ENCODE results near the gene SCARF1.

SCARF1 gene

GRCh38 chr17:1627982-1628855 is 17.3 kb downstream of the SCARF1 start, which contains the start of gene SLC43A2:
TSS of gene SLC43A2 (minus strand) at chr17:1628834. CDS start at chr17:1627874, 960 bp downstream.
- FAIRE-seq (peak; percentile 98), DNase-seq (ENCODE audit: insufficient read length, low spot score) (peak; percentile 95)
- TF ChIP-seq SPI1 (IDR thresholded peaks at IDR 0.05; ENCODE audit: low read depth, low read length) (peak; percentile 9; the same call in 1 of the 2 replicates), POU2F2 (IDR thresholded peaks at IDR 0.05; ENCODE audit: low read depth, low read length) (no peak)

GRCh38 chr17:1627182-1627981 is 18.1 kb downstream of the SCARF1 start:
- FAIRE-seq: peak; percentile 88
- TF ChIP-seq SPI1 (IDR thresholded peaks at IDR 0.05; ENCODE audit: low read depth, low read length) (peak; percentile 96), PAX5 (IDR thresholded peaks at IDR 0.05; ENCODE audit: insufficient read depth, low read length, severe bottlenecking) (no peak)
- DNase-seq (ENCODE audit: insufficient read length, low spot score): no peak

GRCh38 chr17:1626333-1626732 is 19.2 kb downstream of the SCARF1 start:
- FAIRE-seq (no peak), DNase-seq (ENCODE audit: insufficient read length, low spot score) (no peak)
- TF ChIP-seq POLR2AphosphoS5 (IDR thresholded peaks at IDR 0.05; ENCODE audit: low read depth, low read length): no peak
- no peak for TF ChIP-seq TAF1 (IDR thresholded peaks at IDR 0.05; ENCODE audit: low read depth, low read length)
- TF ChIP-seq SPI1 (IDR thresholded peaks at IDR 0.05; ENCODE audit: low read depth, low read length): no peak
- no peak for TF ChIP-seq POLR2A (IDR thresholded peaks at IDR 0.05; ENCODE audit: low read depth, low read length)
- TF ChIP-seq POU2F2 (IDR thresholded peaks at IDR 0.05; ENCODE audit: low read depth, low read length): no peak
- no peak for TF ChIP-seq PAX5 (IDR thresholded peaks at IDR 0.05; ENCODE audit: insufficient read depth, low read length, severe bottlenecking)

- TF ChIP-seq SPI1 (IDR thresholded peaks at IDR 0.05; ENCODE audit: low read depth, low read length) (no peak), TAF1 (IDR thresholded peaks at IDR 0.05; ENCODE audit: low read depth, low read length) (no peak), POLR2A (IDR thresholded peaks at IDR 0.05; ENCODE audit: low read depth, low read length) (no peak), PAX5 (IDR thresholded peaks at IDR 0.05; ENCODE audit: insufficient read depth, low read length, severe bottlenecking) (no peak), POLR2AphosphoS5 (IDR thresholded peaks at IDR 0.05; ENCODE audit: low read depth, low read length) (no peak), POU2F2 (IDR thresholded peaks at IDR 0.05; ENCODE audit: low read depth, low read length) (no peak)
- peak; percentile 72 for FAIRE-seq
- no peak for DNase-seq (ENCODE audit: insufficient read length, low spot score)
These were observed 20.0 kb downstream of the SCARF1 start for GRCh38 chr17:1625581-1625980.

GRCh38 chr17:1625053-1625452 is 20.5 kb downstream of the SCARF1 start:
- DNase-seq (ENCODE audit: insufficient read length, low spot score) (no peak), FAIRE-seq (peak; percentile 66)
- TF ChIP-seq POU2F2 (IDR thresholded peaks at IDR 0.05; ENCODE audit: low read depth, low read length) (no peak), PAX5 (IDR thresholded peaks at IDR 0.05; ENCODE audit: insufficient read depth, low read length, severe bottlenecking) (no peak), POLR2AphosphoS5 (IDR thresholded peaks at IDR 0.05; ENCODE audit: low read depth, low read length) (no peak), TAF1 (IDR thresholded peaks at IDR 0.05; ENCODE audit: low read depth, low read length) (no peak)

- no peak for TF ChIP-seq SPI1 (IDR thresholded peaks at IDR 0.05; ENCODE audit: low read depth, low read length)
- TF ChIP-seq POLR2AphosphoS5 (IDR thresholded peaks at IDR 0.05; ENCODE audit: low read depth, low read length): no peak
- TF ChIP-seq POLR2A (IDR thresholded peaks at IDR 0.05; ENCODE audit: low read depth, low read length): no peak
- no peak for TF ChIP-seq POU2F2 (IDR thresholded peaks at IDR 0.05; ENCODE audit: low read depth, low read length)
- TF ChIP-seq TAF1 (IDR thresholded peaks at IDR 0.05; ENCODE audit: low read depth, low read length): no peak
- TF ChIP-seq PAX5 (IDR thresholded peaks at IDR 0.05; ENCODE audit: insufficient read depth, low read length, severe bottlenecking): no peak
- FAIRE-seq: no peak
These were observed 20.9 kb downstream of the SCARF1 start for GRCh38 chr17:1624650-1625049.

GRCh38 chr17:1623057-1623630 is 22.4 kb downstream of the SCARF1 start:
- FAIRE-seq (no peak), DNase-seq (ENCODE audit: insufficient read length, low spot score) (no peak)
- TF ChIP-seq POU2F2 (IDR thresholded peaks at IDR 0.05; ENCODE audit: low read depth, low read length): no peak
- TF ChIP-seq SPI1 (IDR thresholded peaks at IDR 0.05; ENCODE audit: low read depth, low read length): no peak
- TF ChIP-seq PAX5 (IDR thresholded peaks at IDR 0.05; ENCODE audit: insufficient read depth, low read length, severe bottlenecking): no peak
- TF ChIP-seq POLR2A (IDR thresholded peaks at IDR 0.05; ENCODE audit: low read depth, low read length): no peak
- no peak for TF ChIP-seq POLR2AphosphoS5 (IDR thresholded peaks at IDR 0.05; ENCODE audit: low read depth, low read length)
- TF ChIP-seq TAF1 (IDR thresholded peaks at IDR 0.05; ENCODE audit: low read depth, low read length): no peak

More at GRCh38 chr17:1624650-1625049, 20.9 kb downstream of the SCARF1 start:
- DNase-seq (ENCODE audit: insufficient read length, low spot score): no peak

GRCh38 chr17:1621273-1621954 is 24.1 kb downstream of the SCARF1 start:
- no peak for FAIRE-seq
- no peak for TF ChIP-seq TAF1 (IDR thresholded peaks at IDR 0.05; ENCODE audit: low read depth, low read length)
- TF ChIP-seq SPI1 (IDR thresholded peaks at IDR 0.05; ENCODE audit: low read depth, low read length): no peak
- TF ChIP-seq PAX5 (IDR thresholded peaks at IDR 0.05; ENCODE audit: insufficient read depth, low read length, severe bottlenecking): no peak
- no peak for TF ChIP-seq POLR2A (IDR thresholded peaks at IDR 0.05; ENCODE audit: low read depth, low read length)
- no peak for TF ChIP-seq POU2F2 (IDR thresholded peaks at IDR 0.05; ENCODE audit: low read depth, low read length)
- no peak for TF ChIP-seq POLR2AphosphoS5 (IDR thresholded peaks at IDR 0.05; ENCODE audit: low read depth, low read length)
- no peak for DNase-seq (ENCODE audit: insufficient read length, low spot score)

- no peak for DNase-seq (ENCODE audit: insufficient read length, low spot score)
- TF ChIP-seq SPI1 (IDR thresholded peaks at IDR 0.05; ENCODE audit: low read depth, low read length): no peak
- no peak for TF ChIP-seq POLR2A (IDR thresholded peaks at IDR 0.05; ENCODE audit: low read depth, low read length)
- TF ChIP-seq POLR2AphosphoS5 (IDR thresholded peaks at IDR 0.05; ENCODE audit: low read depth, low read length): no peak
- no peak for TF ChIP-seq PAX5 (IDR thresholded peaks at IDR 0.05; ENCODE audit: insufficient read depth, low read length, severe bottlenecking)
- TF ChIP-seq TAF1 (IDR thresholded peaks at IDR 0.05; ENCODE audit: low read depth, low read length): no peak
- TF ChIP-seq POU2F2 (IDR thresholded peaks at IDR 0.05; ENCODE audit: low read depth, low read length): no peak
- FAIRE-seq: no peak
These were observed 25.0 kb downstream of the SCARF1 start for GRCh38 chr17:1620486-1620885.
